Fibroblast of villous mesenchyme (primary cell): Measurements from ENCODE around the gene CRABP2. TPM values are rescaled to one million over a fixed set of nuclear protein-coding genes. Genes with fewer than 3 reads are reported as not detected.

ENCODE experiments used
- DNase-seq: peaks from one replicate; pipeline ENCODE4 v3.0.0-alpha.2; 2010; ENCODE audit warnings: low read depth
- H3K4me3 ChIP-seq: 2 replicates; pipeline ENCODE4 v1.5.1; 2011; ENCODE audit warnings: low read depth, mild to moderate bottlenecking, low read length
- CTCF ChIP-seq: IDR thresholded peaks from 2 replicates; pipeline ENCODE4 v1.5.1; 2012; ENCODE audit warnings: low read depth, mild to moderate bottlenecking, low read length; ENCODE audit not compliant: insufficient read depth
- total RNA-seq: library from RNA; depleted of rRNA; stranded (reverse); fragments of >200 nt; gene quantifications from 2 replicates; pipeline ENCODE4 v1.2.3, GENCODE V29; 2012

The CRABP2 gene
- total RNA-seq, 1 donor = 80.7 TPM

GRCh38 chr1:156690675-156691036 is 14.7 kb downstream of the CRABP2 start:
- TF ChIP-seq CTCF = no peak
- no peak overlapping the region for H3K4me3 ChIP-seq
- DNase-seq = no peak

- H3K4me3 ChIP-seq = peak overlapping the region; percentile 4
- DNase-seq = no peak
- no peak for TF ChIP-seq CTCF
Measured at GRCh38 chr1:156689953-156690674, 15.3 kb downstream of the CRABP2 start.

GRCh38 chr1:156689035-156689952 is 16.1 kb downstream of the CRABP2 start:
- DNase-seq = peak; percentile 84
- H3K4me3 ChIP-seq = peak overlapping the region; percentile 46
- TF ChIP-seq CTCF = peak; percentile 90

- H3K4me3 ChIP-seq = no peak overlapping the region
- TF ChIP-seq CTCF = peak; percentile 20
- DNase-seq = no peak
Measured at GRCh38 chr1:156684227-156684782, 21.1 kb downstream of the CRABP2 start.

GRCh38 chr1:156682166-156682890 is 23.1 kb downstream of the CRABP2 start:
- no peak overlapping the region for H3K4me3 ChIP-seq
- TF ChIP-seq CTCF = peak; percentile 17
- no peak for DNase-seq

GRCh38 chr1:156681196-156681960 is 24.0 kb downstream of the CRABP2 start:
- no peak overlapping the region for H3K4me3 ChIP-seq
- no peak for DNase-seq
- no peak for TF ChIP-seq CTCF
